Muscle of arm (tissue), 12 donors: ENCODE measurements around the gene EIPR1. TPM values are rescaled to one million over a fixed set of nuclear protein-coding genes. Genes with fewer than 3 reads are reported as not detected.
"Not testable (repeated sequence)": the region's sequence is repeated elsewhere in the genome, so short reads cannot be mapped to it uniquely, and the experiment has no call there.

Experiments used
- DNase-seq: peaks from one replicate; pipeline ENCODE4 v3.0.0-alpha.2; 2013
- polyA plus RNA-seq, 12 donors: library from polyadenylated mRNA; unstranded; fragments of 120-200 nt; gene quantifications; one replicate each; pipeline ENCODE4 v1.2.1, GENCODE V29; 2013; ENCODE audit not compliant: insufficient read length in 12 of 12

The EIPR1 gene
- polyA plus RNA-seq, 12 donors, result 13.8 to 28.9 (median 16.1) TPM; not detected in 1

- DNase-seq, result no peak
Observed at GRCh38 chr2:3195641-3196476, 181.8 kb downstream of the EIPR1 start.

GRCh38 chr2:3194828-3195227 lies 182.8 kb downstream of the EIPR1 start:
- no peak for DNase-seq

GRCh38 chr2:3193443-3194330 lies 183.9 kb downstream of the EIPR1 start:
- no peak for DNase-seq

GRCh38 chr2:3192920-3193319 lies 184.7 kb downstream of the EIPR1 start:
- no peak for DNase-seq

- no peak for DNase-seq
Observed at GRCh38 chr2:3192281-3192818, 185.3 kb downstream of the EIPR1 start.

GRCh38 chr2:3189961-3190360 lies 187.7 kb downstream of the EIPR1 start:
- no peak for DNase-seq

GRCh38 chr2:3189076-3189591 lies 188.5 kb downstream of the EIPR1 start:
- no peak for DNase-seq

GRCh38 chr2:3188405-3188946 lies 189.1 kb downstream of the EIPR1 start:
- no peak for DNase-seq

GRCh38 chr2:3187467-3187866 lies 190.2 kb downstream of the EIPR1 start:
- no peak for DNase-seq

- DNase-seq, result no peak
Observed at GRCh38 chr2:3186766-3187165, 190.9 kb downstream of the EIPR1 start.

- DNase-seq, result no peak
Observed at GRCh38 chr2:3185910-3186309, 191.7 kb downstream of the EIPR1 start.

GRCh38 chr2:3185256-3185655 lies 192.4 kb downstream of the EIPR1 start:
- DNase-seq, result no peak

GRCh38 chr2:3184167-3184566 lies 193.5 kb downstream of the EIPR1 start:
- no peak for DNase-seq

- DNase-seq, result no peak
Observed at GRCh38 chr2:3183766-3184165, 193.9 kb downstream of the EIPR1 start.

GRCh38 chr2:3182848-3183247 lies 194.8 kb downstream of the EIPR1 start:
- DNase-seq, result no peak

GRCh38 chr2:3181416-3182010 lies 196.1 kb downstream of the EIPR1 start:
- no peak for DNase-seq

- DNase-seq, result not testable (repeated sequence)
Observed at GRCh38 chr2:3180909-3181221, 196.8 kb downstream of the EIPR1 start.

GRCh38 chr2:3180082-3180908 lies 197.3 kb downstream of the EIPR1 start:
- DNase-seq, result no peak

- no peak for DNase-seq
Observed at GRCh38 chr2:3179626-3180025, 198.0 kb downstream of the EIPR1 start.

GRCh38 chr2:3179208-3179607 lies 198.4 kb downstream of the EIPR1 start:
- DNase-seq, result no peak

- DNase-seq, result no peak
Observed at GRCh38 chr2:3178578-3179031, 199.0 kb downstream of the EIPR1 start.
